Heart left ventricle (tissue), 16 donors: Measurements from ENCODE around the gene OGT. TPM values are rescaled to one million over a fixed set of nuclear protein-coding genes. Genes with fewer than 3 reads are reported as not detected.
A peak's percentile ranks its signal among the peaks of the same experiment; 100 is the strongest.

ENCODE experiments used
- ATAC-seq, 4 donors: fragments of 200-7000 bp; cut with Tn5 transposase; one replicate each; pipeline ENCODE4 v1.9.1; 2020 to 2022; ENCODE audit warnings: moderate library complexity in 4 of 4, mild to moderate bottlenecking in 3 of 4, moderate number of reproducible peaks in 1 of 4
- DNase-seq, 5 donors: peaks; one replicate each; pipeline ENCODE4 v3.0.0-alpha.2; 2020
- H3K27ac ChIP-seq, 12 donors: fragments of 200-600 bp; sonication (generic) in 4 of 12; one replicate each; pipeline versions ENCODE4 v1.5.0 to v1.8.0; 2016 to 2022; ENCODE audit warnings: mild to moderate bottlenecking in 2 of 12
- H3K27me3 ChIP-seq, 9 donors: fragments of 200-600 bp; sonication (generic) in 2 of 9; one replicate each; pipeline versions ENCODE4 v1.5.1 to v1.8.0; 2016 to 2022; ENCODE audit warnings: mild to moderate bottlenecking in 3 of 9
- H3K36me3 ChIP-seq, 9 donors: fragments of 200-600 bp; sonication (generic) in 2 of 9; one replicate each; pipeline versions ENCODE4 v1.5.0 to v1.8.0; 2018 to 2022; ENCODE audit warnings: mild to moderate bottlenecking in 2 of 9
- H3K4me1 ChIP-seq, 12 donors: fragments of 200-600 bp; sonication (generic) in 4 of 12; one replicate each; pipeline versions ENCODE4 v1.5.0 to v1.8.0; 2016 to 2022; ENCODE audit warnings: mild to moderate bottlenecking in 3 of 12
- H3K4me3 ChIP-seq, 12 donors: fragments of 200-600 bp; sonication (generic) in 4 of 12; one replicate each; pipeline versions ENCODE4 v1.5.0 to v1.8.0; 2017 to 2022; ENCODE audit warnings: mild to moderate bottlenecking in 9 of 12, moderate library complexity in 4 of 12
- H3K9me3 ChIP-seq, 12 donors: fragments of 200-600 bp; sonication (generic) in 4 of 12; one replicate each; pipeline versions ENCODE4 v1.5.0 to v1.8.0; 2016 to 2022; ENCODE audit warnings: mild to moderate bottlenecking in 1 of 12
- POLR2A ChIP-seq, 2 donors: fragments of 450-650 bp; IDR thresholded peaks; one replicate each; pipeline ENCODE4 v1.6.1; 2017; ENCODE audit warnings: antibody characterized with exemption in 2 of 2, mild to moderate bottlenecking in 2 of 2, moderate library complexity in 2 of 2
- WGBS, 4 donors: extraction: QIAGEN DNeasy Blood & Tissue Kit in 2 of 4; methylation state at CpG; one replicate each; pipeline versions ENCODE4 v1.1.5 to v1.1.7; 2013 to 2018; 5-methylcytosine and 5-hydroxymethylcytosine counted together
- intact Hi-C, 10 donors: fragments of 100-400 bp; cut with DNase I; formaldehyde crosslinking; loops; one replicate each; pipeline versions ENCODE4 v1.11.1 to v1.14.2; 2022
- polyA plus RNA-seq, 2 donors: library from polyadenylated mRNA; stranded (reverse); fragments of 200-250 nt; gene quantifications; one replicate each; pipeline ENCODE4 v1.2.3, GENCODE V29; 2013
- total RNA-seq, 9 donors: library from RNA; depleted of rRNA in 2 of 9; stranded (reverse); fragments of >200 nt in 2 of 9; fragmentation: NEBNext Ultra II Directional in 3 of 9; extraction: Animal tissue kit (Norgen Biotek cat#: 25700) in 3 of 9; gene quantifications; one replicate each; pipeline versions ENCODE4 v1.1.0 to v1.2.4, GENCODE V29; 2016 to 2023
- TF ChIP-seq, protein P1 (sequence below), 12 donors: fragments of 200-600 bp; sonication (generic) in 4 of 12; IDR thresholded peaks; one replicate each; pipeline versions ENCODE4 v1.5.0 to v1.8.0; 2018 to 2022; ENCODE audit warnings: antibody characterized with exemption in 12 of 12, mild to moderate bottlenecking in 5 of 12
- donor health status: ischemic (EF 13 %, LVEDD 7.1; RV severe dilation, severe dysfunction).
- donor health status: healthy with polysubstance abuse.
- donor health status: DM: no; HTN: yes; CAD: no.
- donor health status: DM: no; HTN: no; CAD: no.
- donor health status: ischemic (EF 25% LVEDD 6.9; RV normal size, moderate dysfunction).
- donor health status: ischemic (EF 25% LVEDD 5.7; RV mildly dilated, moderate dysfunction).
- donor health status: healthy.
- donor health status: DM: yes; HTN: yes; CAD: no.
- donor health status: ischemic (EF 35%, LVEDD 5.7; RV mildly dilated, moderate dysfunction).
- donor health status: nonischemic (EF 11% LVEDD 7.7; RV severe dilation, severe dysfunction).
- donor health status: DM: yes; HTN: yes; CAD: no.
- donor health status: PGD.
- donor health status: ischemic (EF 29% LVEDD 5.4; RV normal size, mild dysfunction).
- donor health status: nonischemic (EF 23%, LVEDD 6.1; RV moderate dilation, normal function).

The OGT gene
- total and polyA plus RNA-seq, 11 donors: 20.0 to 84.1 (median 71.2) TPM

DNA sequence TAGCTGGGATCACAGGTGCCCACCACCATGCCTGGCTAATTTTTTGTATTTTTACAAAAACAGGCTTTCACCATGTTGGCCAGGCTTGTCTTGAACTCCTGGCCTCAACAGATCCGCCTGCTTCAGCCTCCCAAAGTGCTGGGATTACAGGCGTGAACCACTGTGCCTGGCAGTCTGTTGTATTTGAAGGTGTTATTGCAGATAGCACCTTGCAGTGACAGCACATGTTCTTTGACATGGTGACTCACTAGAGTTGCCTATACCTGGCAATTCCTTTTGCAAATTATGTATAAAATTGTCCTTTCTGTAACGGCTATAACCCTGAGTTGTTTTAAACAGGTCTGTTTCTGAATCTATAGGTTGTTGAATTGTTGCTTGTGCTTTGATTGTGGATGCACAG lies 7.9 kb downstream of the OGT start:
- 44 to 54% (median 53%) methylated on average over 3 of the region's 3 CpGs for WGBS, 4 donors
- peaks cover 0 to 40% (median 24%) of the 10 kb centered on the region in 9 donors for H3K36me3 ChIP-seq
- H3K27me3 ChIP-seq: no peaks in the 10 kb centered on the region
- no peaks in the 10 kb centered on the region for H3K9me3 ChIP-seq
- H3K27ac ChIP-seq: peak overlapping the region in 5 of 12 donors; percentile 15 to 66 (median 20)
- ATAC-seq: no peak
- TF ChIP-seq, protein P1, sequence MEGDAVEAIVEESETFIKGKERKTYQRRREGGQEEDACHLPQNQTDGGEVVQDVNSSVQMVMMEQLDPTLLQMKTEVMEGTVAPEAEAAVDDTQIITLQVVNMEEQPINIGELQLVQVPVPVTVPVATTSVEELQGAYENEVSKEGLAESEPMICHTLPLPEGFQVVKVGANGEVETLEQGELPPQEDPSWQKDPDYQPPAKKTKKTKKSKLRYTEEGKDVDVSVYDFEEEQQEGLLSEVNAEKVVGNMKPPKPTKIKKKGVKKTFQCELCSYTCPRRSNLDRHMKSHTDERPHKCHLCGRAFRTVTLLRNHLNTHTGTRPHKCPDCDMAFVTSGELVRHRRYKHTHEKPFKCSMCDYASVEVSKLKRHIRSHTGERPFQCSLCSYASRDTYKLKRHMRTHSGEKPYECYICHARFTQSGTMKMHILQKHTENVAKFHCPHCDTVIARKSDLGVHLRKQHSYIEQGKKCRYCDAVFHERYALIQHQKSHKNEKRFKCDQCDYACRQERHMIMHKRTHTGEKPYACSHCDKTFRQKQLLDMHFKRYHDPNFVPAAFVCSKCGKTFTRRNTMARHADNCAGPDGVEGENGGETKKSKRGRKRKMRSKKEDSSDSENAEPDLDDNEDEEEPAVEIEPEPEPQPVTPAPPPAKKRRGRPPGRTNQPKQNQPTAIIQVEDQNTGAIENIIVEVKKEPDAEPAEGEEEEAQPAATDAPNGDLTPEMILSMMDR (IDR thresholded peaks at IDR 0.05): no peak
- no peak for TF ChIP-seq POLR2A (IDR thresholded peaks at IDR 0.05)
- intact Hi-C loops: no loop called here
- H3K4me1 ChIP-seq: peaks cover 0 to 90% (median 44%) of the 10 kb centered on the region in 12 donors
- DNase-seq: no peak
- H3K4me3 ChIP-seq: peak overlapping the region in 2 of 12 donors; percentile 13 to 21

DNA sequence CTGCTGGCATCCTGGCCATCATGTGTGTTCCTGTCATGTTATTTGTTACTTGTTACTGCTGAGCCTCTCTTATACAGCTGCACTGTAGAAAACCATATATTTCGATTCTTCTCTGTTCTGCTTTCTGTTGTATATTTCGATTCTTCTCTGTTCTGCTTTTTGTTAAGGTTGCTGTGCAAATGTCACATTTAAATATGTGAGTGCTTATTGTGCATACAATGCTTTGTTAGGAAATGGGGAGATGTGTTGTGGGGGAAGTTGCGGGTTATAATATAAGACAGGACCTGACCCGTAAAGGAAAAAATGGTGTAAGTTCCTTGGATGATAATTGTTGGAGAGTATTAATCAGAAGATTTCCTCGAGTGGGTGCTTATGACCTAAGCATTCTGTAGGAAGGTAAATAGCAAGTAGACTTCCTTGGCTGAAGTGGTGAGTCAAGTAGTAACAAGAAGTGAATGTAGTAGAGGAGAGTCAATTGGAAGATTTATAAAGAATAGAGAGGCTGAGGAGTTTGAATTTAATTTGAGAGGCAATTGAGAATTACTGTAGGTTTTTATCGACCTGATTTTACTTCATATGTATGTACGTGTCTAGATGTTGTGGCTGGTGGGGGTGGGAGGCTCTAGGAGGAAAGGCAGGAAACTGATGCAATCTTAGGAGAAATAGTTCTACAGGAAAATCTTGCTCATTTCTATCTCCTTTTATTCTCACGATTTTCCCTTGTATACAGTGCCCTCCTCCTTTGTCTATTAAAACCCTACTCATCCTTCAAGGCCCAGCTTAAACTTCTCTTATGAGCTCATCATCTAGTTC lies 8.5 kb downstream of the OGT start:
- H3K9me3 ChIP-seq: no peaks in the 10 kb centered on the region
- TF ChIP-seq, protein P1 (IDR thresholded peaks at IDR 0.05): no peak
- TF ChIP-seq POLR2A (IDR thresholded peaks at IDR 0.05): no peak
- H3K27me3 ChIP-seq: no peaks in the 10 kb centered on the region
- 30 to 53% (median 40%) methylated on average over 8 of the region's 8 CpGs for WGBS, 4 donors
- H3K4me3 ChIP-seq: peak overlapping the region in 3 of 12 donors; percentile 0 to 21 (median 13)
- peaks cover 0 to 46% (median 30%) of the 10 kb centered on the region in 9 donors for H3K36me3 ChIP-seq
- H3K27ac ChIP-seq: peak overlapping the region in 7 of 12 donors; percentile 4 to 66 (median 20)
- peak in 1 of 4 donors; percentile 28 for ATAC-seq
- intact Hi-C loops: no loop called here
- peaks cover 0 to 84% (median 39%) of the 10 kb centered on the region in 12 donors for H3K4me1 ChIP-seq
- DNase-seq: no peak

DNA sequence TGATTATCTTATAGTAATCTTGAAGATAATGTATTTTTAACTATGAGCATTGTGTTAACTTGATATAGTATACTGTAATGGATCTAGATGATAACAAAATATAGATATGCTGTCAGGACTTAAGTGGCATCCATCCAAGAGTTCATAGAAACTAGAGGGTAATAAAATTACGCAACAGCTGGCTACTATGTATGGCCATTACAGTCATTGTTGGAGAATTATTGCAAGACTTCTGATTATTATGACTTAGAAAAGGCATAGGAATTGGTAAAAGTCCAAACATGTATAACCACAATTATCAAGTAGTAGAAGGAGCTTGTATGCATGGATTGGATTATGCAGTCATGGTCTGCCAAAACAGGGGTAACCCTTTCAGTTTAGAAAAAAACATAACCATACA lies 9.5 kb downstream of the OGT start:
- 43 to 74% (median 66%) methylated on average over 1 of the region's 1 CpG for WGBS, 4 donors
- H3K36me3 ChIP-seq: peaks cover 0 to 56% (median 40%) of the 10 kb centered on the region in 9 donors
- no peak for TF ChIP-seq POLR2A (IDR thresholded peaks at IDR 0.05)
- TF ChIP-seq, protein P1 (IDR thresholded peaks at IDR 0.05): no peak
- H3K4me1 ChIP-seq: peaks cover 0 to 76% (median 37%) of the 10 kb centered on the region in 12 donors
- H3K4me3 ChIP-seq: no peak overlapping the region
- peaks cover 0 to 5% (median 0%) of the 10 kb centered on the region in 9 donors for H3K27me3 ChIP-seq
- no peak for ATAC-seq
- no peaks in the 10 kb centered on the region for H3K9me3 ChIP-seq
- H3K27ac ChIP-seq: peak overlapping the region in 6 of 12 donors; percentile 7 to 65 (median 52)
- no peak for DNase-seq
- intact Hi-C loops: no loop called here

DNA sequence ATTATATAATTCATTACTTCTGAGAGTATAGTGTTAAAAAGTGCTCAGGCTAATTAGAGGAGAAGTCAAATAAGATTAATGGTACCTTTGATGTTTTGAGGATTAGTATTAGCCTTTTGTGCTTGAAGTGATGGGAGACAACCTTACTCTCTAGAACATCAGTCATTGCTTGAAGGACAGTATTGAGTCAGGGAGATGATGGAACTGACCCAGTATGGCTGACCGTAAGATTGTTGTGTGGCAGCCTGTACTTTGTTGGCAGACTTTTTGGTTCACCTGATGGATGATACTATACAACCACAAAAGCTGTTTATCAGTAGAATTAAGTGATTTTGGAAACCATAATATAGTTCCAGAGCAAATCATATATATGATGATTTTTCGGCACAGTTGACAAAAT lies 9.9 kb downstream of the OGT start:
- ATAC-seq (no peak), DNase-seq (no peak)
- H3K4me3 ChIP-seq: no peak overlapping the region
- peaks cover 0 to 56% (median 43%) of the 10 kb centered on the region in 9 donors for H3K36me3 ChIP-seq
- intact Hi-C loops: no loop called here
- peaks cover 0 to 5% (median 0%) of the 10 kb centered on the region in 9 donors for H3K27me3 ChIP-seq
- H3K27ac ChIP-seq: peak overlapping the region in 8 of 12 donors; percentile 7 to 65 (median 52)
- TF ChIP-seq POLR2A (IDR thresholded peaks at IDR 0.05): no peak
- TF ChIP-seq, protein P1 (IDR thresholded peaks at IDR 0.05): no peak
- peaks cover 0 to 72% (median 37%) of the 10 kb centered on the region in 12 donors for H3K4me1 ChIP-seq
- no peaks in the 10 kb centered on the region for H3K9me3 ChIP-seq
- WGBS, 4 donors: 52 to 80% (median 72%) methylated on average over 2 of the region's 2 CpGs
